Trophoblast cell (in vitro differentiated cells and primary cell): ENCODE measurements around the gene CD151.

Source experiments
- DNase-seq, 2 donors: peaks; one replicate each; pipeline ENCODE4 v3.0.0-alpha.2; 2016
- H2AFZ ChIP-seq: 2 replicates; pipeline ENCODE4 v1.6.1; 2013; ENCODE audit warnings: low read length, moderate library complexity, mild to moderate bottlenecking; ENCODE audit not compliant: insufficient read depth, poor library complexity
- H2AK5ac ChIP-seq: 2 replicates; pipeline ENCODE4 v1.6.1; 2013; ENCODE audit warnings: mild to moderate bottlenecking, low read length
- H2BK120ac ChIP-seq: 2 replicates; pipeline ENCODE4 v1.6.1; 2013; ENCODE audit warnings: low read length, mild to moderate bottlenecking, moderate library complexity; ENCODE audit not compliant: insufficient read depth, poor library complexity
- H2BK12ac ChIP-seq: 2 replicates; pipeline ENCODE4 v1.6.1; 2013; ENCODE audit warnings: mild to moderate bottlenecking, low read length, moderate library complexity
- H2BK5ac ChIP-seq: 2 replicates; pipeline ENCODE4 v1.6.1; 2013; ENCODE audit warnings: low read length, low read depth, moderate library complexity, mild to moderate bottlenecking; ENCODE audit not compliant: poor library complexity
- H3K14ac ChIP-seq: 2 replicates; pipeline ENCODE4 v1.6.1; 2013; ENCODE audit warnings: mild to moderate bottlenecking, low read length
- H3K18ac ChIP-seq: 2 replicates; pipeline ENCODE4 v1.6.1; 2013; ENCODE audit warnings: mild to moderate bottlenecking, low read length
- H3K23ac ChIP-seq: 2 replicates; pipeline ENCODE4 v1.6.1; 2013; ENCODE audit warnings: low read length
- H3K27ac ChIP-seq: 2 replicates; pipeline ENCODE4 v1.5.1; 2013; ENCODE audit warnings: low read depth, mild to moderate bottlenecking, inconsistent platforms, low read length, moderate library complexity
- H3K27me3 ChIP-seq: 2 replicates; pipeline ENCODE4 v1.6.1; 2013; ENCODE audit warnings: inconsistent platforms, mild to moderate bottlenecking, low read length, moderate library complexity; ENCODE audit not compliant: insufficient read depth
- H3K36me3 ChIP-seq, 2 experiments: 1 replicate in 1 of 2; 2 replicates in 1 of 2; pipeline ENCODE4 v1.6.1; 2013; ENCODE audit warnings: low read length in 2 of 2, mild to moderate bottlenecking in 2 of 2, moderate library complexity in 1 of 2; ENCODE audit not compliant: insufficient read depth in 2 of 2, control insufficient read depth in 1 of 2
- H3K4ac ChIP-seq: 2 replicates; pipeline ENCODE4 v1.6.1; 2013; ENCODE audit warnings: low read depth, mild to moderate bottlenecking, low read length, moderate library complexity
- H3K4me1 ChIP-seq, 2 experiments: 1 replicate in 1 of 2; 2 replicates in 1 of 2; pipeline ENCODE4 v1.6.1; 2013; ENCODE audit warnings: low read length in 2 of 2, mild to moderate bottlenecking in 2 of 2, moderate library complexity in 1 of 2; ENCODE audit not compliant: insufficient read depth in 2 of 2, control insufficient read depth in 1 of 2
- H3K4me2 ChIP-seq: 2 replicates; pipeline ENCODE4 v1.6.1; 2013; ENCODE audit warnings: inconsistent platforms, mild to moderate bottlenecking, low read length, moderate library complexity
- H3K4me3 ChIP-seq: 2 replicates; pipeline ENCODE4 v1.5.1; 2013; ENCODE audit warnings: mild to moderate bottlenecking, low read depth, low read length, inconsistent platforms
- H3K79me1 ChIP-seq: one replicate; pipeline ENCODE4 v1.6.1; 2013; ENCODE audit warnings: low read length
- H3K79me2 ChIP-seq: 2 replicates; pipeline ENCODE4 v1.6.1; 2013; ENCODE audit warnings: low read length, mild to moderate bottlenecking; ENCODE audit not compliant: control insufficient read depth, insufficient read depth, poor library complexity
- H3K9ac ChIP-seq: 2 replicates; pipeline ENCODE4 v1.6.1; 2013; ENCODE audit warnings: mild to moderate bottlenecking, low read length
- H3K9me3 ChIP-seq: 2 replicates; pipeline ENCODE4 v1.6.1; 2013; ENCODE audit warnings: low read depth, mild to moderate bottlenecking, control low read depth, inconsistent platforms, low read length; ENCODE audit not compliant: insufficient read depth
- H4K12ac ChIP-seq: 2 replicates; pipeline ENCODE4 v1.6.1; 2013; ENCODE audit warnings: low read depth, mild to moderate bottlenecking, low read length, moderate library complexity
- H4K8ac ChIP-seq: 2 replicates; pipeline ENCODE4 v1.6.1; 2013; ENCODE audit warnings: low read depth, mild to moderate bottlenecking, low read length, moderate library complexity
- H4K91ac ChIP-seq: one replicate; pipeline ENCODE4 v1.6.1; 2013; ENCODE audit warnings: low read depth, mild to moderate bottlenecking, low read length, moderate library complexity
- WGBS: extraction: QIAGEN DNeasy Blood & Tissue Kit; methylation state at CpG from one replicate; pipeline ENCODE4 v1.1.7; 2013; ENCODE audit warnings: missing lambda C conversion rate; ENCODE audit not compliant: insufficient read length, insufficient coverage; ENCODE audit errors: extremely low coverage; 5-methylcytosine and 5-hydroxymethylcytosine counted together

The CD151 gene

GRCh38 chr11:818396-819128 lies 14.2 kb upstream of the CD151 start, which contains the start of gene PNPLA2:
TSS of gene PNPLA2 (plus strand) at chr11:818914. CDS start at chr11:819719, 805 bp downstream.
- peak in 1 of 2 donors; percentile 44 for DNase-seq
- Histone ChIP-seq H3K23ac (no peak within 1 kb of the TSS), H3K4me1 (peaks cover 13 to 14% of the 10 kb centered on the region in 2 experiments), H4K12ac (peak within 1 kb of the TSS; percentile 68), H3K9me3 (peaks cover 2% of the 10 kb centered on the region), H2AK5ac (peak within 1 kb of the TSS; percentile 8), H3K4ac (no peak within 1 kb of the TSS), H3K79me1 (peaks cover 7% of the 10 kb centered on the region), H2BK5ac (peak within 1 kb of the TSS; percentile 10), H3K14ac (peak within 1 kb of the TSS; percentile 63), H2BK120ac (no peak within 1 kb of the TSS), H4K91ac (peak within 1 kb of the TSS; percentile 36), H4K8ac (peak within 1 kb of the TSS; percentile 81), H3K4me2 (peak within 1 kb of the TSS; percentile 96), H3K18ac (peak within 1 kb of the TSS; percentile 86), H3K27ac (peak within 1 kb of the TSS; percentile 18), H2BK12ac (peak within 1 kb of the TSS; percentile 20), H3K4me3 (peak within 1 kb of the TSS; percentile 95), H3K27me3 (no peaks in the 10 kb centered on the region), H2AFZ (peak within 1 kb of the TSS; percentile 50), H3K9ac (peak within 1 kb of the TSS; percentile 93), H3K79me2 (peaks cover 3% of the 10 kb centered on the region), H3K36me3 (peaks cover 11 to 13% of the 10 kb centered on the region in 2 experiments)
- WGBS = no CpG with 5 or more reads among the region's 20 CpGs

- H3K4me3 ChIP-seq = peak overlapping the region; percentile 95
- H3K9ac ChIP-seq = peak overlapping the region; percentile 93
- no CpG with 5 or more reads among the region's 96 CpGs for WGBS
- H3K4me2 ChIP-seq = peak overlapping the region; percentile 96
- peak overlapping the region; percentile 50 for H2AFZ ChIP-seq
- H3K79me1 ChIP-seq = peaks cover 7% of the 10 kb centered on the region
- peak overlapping the region; percentile 10 for H2BK5ac ChIP-seq
- peak overlapping the region; percentile 63 for H3K14ac ChIP-seq
- H3K4ac ChIP-seq = no peak overlapping the region
- H3K9me3 ChIP-seq = peaks cover 2% of the 10 kb centered on the region
- peak overlapping the region; percentile 18 for H3K27ac ChIP-seq
- H4K8ac ChIP-seq = peak overlapping the region; percentile 81
- peaks cover 3% of the 10 kb centered on the region for H3K79me2 ChIP-seq
- no peaks in the 10 kb centered on the region for H3K27me3 ChIP-seq
- peaks cover 13 to 14% of the 10 kb centered on the region in 2 experiments for H3K4me1 ChIP-seq
- H3K18ac ChIP-seq = peak overlapping the region; percentile 86
- H4K12ac ChIP-seq = peak overlapping the region; percentile 68
- no peak overlapping the region for H2BK120ac ChIP-seq
- peak overlapping the region; percentile 20 for H2BK12ac ChIP-seq
- peaks cover 15 to 17% of the 10 kb centered on the region in 2 experiments for H3K36me3 ChIP-seq
- H2AK5ac ChIP-seq = peak overlapping the region; percentile 8
- peak; percentile 83 to 90 for DNase-seq
- peak overlapping the region; percentile 36 for H4K91ac ChIP-seq
- no peak overlapping the region for H3K23ac ChIP-seq
Measured at GRCh38 chr11:819129-819931, 13.4 kb upstream of the CD151 start.

DNA sequence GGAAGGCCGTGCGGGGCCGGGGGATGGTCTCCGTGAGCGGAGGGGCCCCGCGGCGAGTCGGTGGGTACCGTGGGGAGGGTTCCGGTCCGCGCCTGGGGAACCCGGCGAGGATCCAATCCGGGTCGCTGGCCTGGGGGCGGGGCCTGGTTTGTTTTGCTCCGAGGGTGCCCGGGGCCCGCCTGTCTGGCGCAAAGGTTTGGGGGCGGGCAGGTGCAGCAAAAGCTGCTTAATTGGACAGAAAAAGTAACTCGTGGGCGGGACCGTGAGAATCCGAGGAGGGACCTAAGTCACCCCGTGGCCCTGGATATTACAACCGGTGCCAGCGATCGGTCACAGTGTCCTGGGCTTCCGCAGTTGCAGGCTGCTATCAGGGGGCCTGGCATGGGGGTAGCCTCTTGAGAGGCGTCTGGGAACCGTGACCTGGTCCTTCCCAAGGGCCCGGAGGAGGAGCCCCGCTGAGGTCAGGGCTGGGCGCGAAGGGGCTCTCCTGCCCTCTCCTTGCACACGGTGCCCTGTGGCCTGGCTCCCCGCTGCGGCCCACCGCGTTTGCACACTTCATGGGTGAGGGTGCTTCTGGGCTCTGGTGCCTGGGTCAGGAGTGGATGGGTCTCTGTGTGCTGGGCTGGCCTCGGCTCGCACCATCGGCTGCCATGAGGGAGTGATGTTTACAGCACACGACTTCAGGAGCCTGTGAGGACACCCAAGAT lies 12.7 kb upstream of the CD151 start:
- peaks cover 2% of the 10 kb centered on the region for H3K9me3 ChIP-seq
- H2BK12ac ChIP-seq = no peak overlapping the region
- H3K9ac ChIP-seq = no peak overlapping the region
- no peak overlapping the region for H3K18ac ChIP-seq
- H3K79me1 ChIP-seq = peaks cover 7% of the 10 kb centered on the region
- no peak overlapping the region for H2BK5ac ChIP-seq
- H2AFZ ChIP-seq = no peak overlapping the region
- no peak overlapping the region for H2AK5ac ChIP-seq
- H3K14ac ChIP-seq = no peak overlapping the region
- peak overlapping the region; percentile 95 for H3K4me3 ChIP-seq
- H3K23ac ChIP-seq = no peak overlapping the region
- H3K79me2 ChIP-seq = peaks cover 3% of the 10 kb centered on the region
- peak; percentile 80 to 89 for DNase-seq
- no peak overlapping the region for H4K12ac ChIP-seq
- WGBS = no CpG with 5 or more reads among the region's 47 CpGs
- H3K27me3 ChIP-seq = no peaks in the 10 kb centered on the region
- H3K36me3 ChIP-seq = peaks cover 23 to 25% of the 10 kb centered on the region in 2 experiments
- peaks cover 13 to 14% of the 10 kb centered on the region in 2 experiments for H3K4me1 ChIP-seq
- no peak overlapping the region for H2BK120ac ChIP-seq
- no peak overlapping the region for H3K4ac ChIP-seq
- no peak overlapping the region for H4K8ac ChIP-seq
- H3K27ac ChIP-seq = no peak overlapping the region
- no peak overlapping the region for H4K91ac ChIP-seq
- peak overlapping the region; percentile 96 for H3K4me2 ChIP-seq
